ENCODE measurements around the gene MIA. TPM values are rescaled to one million over a fixed set of nuclear protein-coding genes. Genes with fewer than 3 reads are reported as not detected.

The MIA gene
- total RNA-seq, 2 donors from 2014 or later = 1.0 to 3.6 TPM

DNA sequence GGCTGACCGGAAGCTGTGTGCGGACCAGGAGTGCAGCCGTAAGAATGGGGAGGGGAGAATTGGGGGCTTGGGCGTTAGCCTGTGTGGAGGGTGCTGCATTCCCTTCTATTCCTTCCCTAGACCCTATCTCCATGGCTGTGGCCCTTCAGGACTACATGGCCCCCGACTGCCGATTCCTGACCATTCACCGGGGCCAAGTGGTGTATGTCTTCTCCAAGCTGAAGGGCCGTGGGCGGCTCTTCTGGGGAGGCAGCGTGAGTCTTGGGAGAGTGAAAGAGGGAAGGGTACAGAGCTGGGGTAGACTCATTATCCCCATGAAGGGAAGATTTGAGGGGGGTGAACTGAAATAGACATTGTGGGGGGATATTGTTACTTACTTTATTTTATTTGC lies 306 bp downstream of the MIA start:
- Histone ChIP-seq H3K9ac (ENCODE audit: low read depth in 2 of 2, low read length in 2 of 2) (no peak overlapping the region), H3K27me3 (no peaks in the 10 kb centered on the region), H3K36me3 (no peaks in the 10 kb centered on the region), H3K4me3 (no peak overlapping the region), H3K9me3 (no peaks in the 10 kb centered on the region), H3K4me1 (peaks cover 3% of the 10 kb centered on the region), H3K27ac (no peak overlapping the region)
- intact Hi-C loops (cut with DNase I) = no loop called here
- no peak for TF ChIP-seq CTCF (IDR thresholded peaks at IDR 0.05)
- DNase-seq = no peak

DNA sequence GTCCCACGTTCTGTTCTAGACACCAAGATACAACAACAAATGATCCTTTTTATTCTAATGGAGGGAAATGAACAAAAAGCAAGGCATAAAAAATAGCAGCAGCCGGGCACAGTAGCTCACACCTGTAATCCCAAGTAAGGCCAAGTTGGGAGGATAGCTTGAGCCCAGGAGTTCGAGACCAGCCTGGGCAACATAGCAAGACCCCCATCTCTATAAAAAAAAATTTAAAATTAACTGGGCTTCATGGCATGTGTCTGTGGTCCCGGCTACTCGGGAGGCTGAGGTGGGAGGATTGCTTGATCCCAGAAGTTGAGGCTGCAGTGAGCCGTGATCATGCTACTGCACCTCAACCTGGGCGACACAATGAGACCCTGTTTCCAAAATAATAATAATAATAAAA lies 1.0 kb downstream of the MIA start:
- no peak for TF ChIP-seq CTCF (IDR thresholded peaks at IDR 0.05)
- Histone ChIP-seq H3K9ac (ENCODE audit: low read depth in 2 of 2, low read length in 2 of 2) (no peak overlapping the region), H3K4me3 (no peak overlapping the region), H3K27ac (no peak overlapping the region), H3K36me3 (no peaks in the 10 kb centered on the region), H3K4me1 (peaks cover 3% of the 10 kb centered on the region), H3K9me3 (no peaks in the 10 kb centered on the region), H3K27me3 (no peaks in the 10 kb centered on the region)
- no peak for DNase-seq
- intact Hi-C loops (cut with DNase I) = no loop called here

DNA sequence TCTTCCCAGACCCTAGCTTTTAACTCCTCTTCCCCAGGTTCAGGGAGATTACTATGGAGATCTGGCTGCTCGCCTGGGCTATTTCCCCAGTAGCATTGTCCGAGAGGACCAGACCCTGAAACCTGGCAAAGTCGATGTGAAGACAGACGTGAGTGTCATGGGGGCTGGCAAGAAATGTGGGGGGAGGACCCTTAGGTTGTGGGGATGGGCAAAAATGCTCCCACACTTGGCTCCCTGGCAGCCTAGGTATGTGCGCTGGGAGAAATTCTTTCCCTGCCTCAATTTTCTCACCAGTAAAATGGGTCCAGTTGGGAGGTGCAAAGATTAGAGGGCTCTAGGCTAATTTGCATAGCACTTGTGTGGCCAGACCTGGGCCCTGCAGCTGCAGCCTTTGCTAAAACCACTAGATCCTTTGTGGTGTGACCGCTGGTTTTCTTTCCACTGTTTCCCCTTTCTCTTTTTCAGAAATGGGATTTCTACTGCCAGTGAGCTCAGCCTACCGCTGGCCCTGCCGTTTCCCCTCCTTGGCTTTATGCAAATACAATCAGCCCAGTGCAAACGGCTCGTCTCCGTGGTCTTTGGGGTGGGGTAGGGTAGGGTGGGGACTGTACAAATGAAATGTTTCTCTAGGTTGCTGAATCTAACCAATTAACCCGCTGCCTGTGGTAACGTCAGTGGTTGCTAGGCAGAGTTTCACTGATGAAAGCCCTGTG lies 1.8 kb downstream of the MIA start:
- intact Hi-C loops (cut with DNase I) = no loop called here
- Histone ChIP-seq H3K27me3 (no peaks in the 10 kb centered on the region), H3K27ac (peak overlapping the region; percentile 98), H3K9me3 (no peaks in the 10 kb centered on the region), H3K36me3 (no peaks in the 10 kb centered on the region), H3K4me3 (peak overlapping the region; percentile 65), H3K9ac (ENCODE audit: low read depth in 2 of 2, low read length in 2 of 2) (peak overlapping the region; percentile 70 to 99), H3K4me1 (peaks cover 3% of the 10 kb centered on the region)
- TF ChIP-seq CTCF (IDR thresholded peaks at IDR 0.05) = no peak
- peak; percentile 95 for DNase-seq

- Histone ChIP-seq H3K36me3 (no peaks in the 10 kb centered on the region), H3K4me3 (peak overlapping the region; percentile 65), H3K27ac (peak overlapping the region; percentile 98), H3K9ac (ENCODE audit: low read depth in 2 of 2, low read length in 2 of 2) (peak overlapping the region; percentile 70 to 99), H3K4me1 (peaks cover 3% of the 10 kb centered on the region), H3K9me3 (no peaks in the 10 kb centered on the region), H3K27me3 (no peaks in the 10 kb centered on the region)
- TF ChIP-seq CTCF (IDR thresholded peaks at IDR 0.05) = no peak
- no peak for DNase-seq
- intact Hi-C loops (cut with DNase I) = no loop called here
Measured at GRCh38 chr19:40777645-40777936, 2.3 kb downstream of the MIA start.

DNA sequence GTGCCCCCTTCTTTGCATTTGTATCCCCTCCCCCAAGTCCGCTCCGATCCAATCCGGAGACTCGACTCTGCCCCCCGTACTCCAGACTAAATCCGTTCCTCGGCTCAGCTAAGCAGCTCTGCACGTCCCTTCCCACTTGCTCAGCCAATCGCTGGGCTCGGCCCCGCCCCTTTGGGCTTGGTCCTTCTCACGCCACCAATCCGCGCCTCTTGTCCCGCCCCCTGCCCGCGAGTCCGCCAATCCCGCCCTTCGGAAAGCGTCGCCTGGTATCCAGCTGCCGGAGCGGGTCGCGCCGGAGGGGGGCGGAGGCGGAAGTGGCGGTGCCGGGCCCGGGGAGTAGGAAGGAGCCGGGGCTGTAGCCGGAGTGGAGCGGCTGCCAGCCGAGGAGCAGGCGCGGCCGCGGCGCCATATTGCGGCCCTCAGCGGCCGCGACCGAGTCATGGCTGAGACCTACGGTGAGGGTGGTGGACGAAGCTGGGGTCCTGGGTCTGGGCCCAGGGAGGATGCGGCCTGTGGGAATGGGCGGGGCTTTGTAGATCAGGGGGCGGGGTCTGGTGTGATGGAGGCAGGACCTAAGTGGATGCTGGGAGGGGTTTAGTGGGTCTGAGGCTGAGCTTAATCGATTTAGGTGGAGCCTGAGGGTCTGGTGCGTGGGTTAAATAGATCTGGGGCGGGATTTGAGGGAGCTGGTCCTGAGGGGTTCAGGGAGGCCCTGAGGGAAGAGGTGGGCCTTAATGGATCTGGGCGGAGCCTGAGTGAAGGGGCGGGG lies 2.8 kb downstream of the MIA start, which contains the start of gene RAB4B:
TSS of gene RAB4B (plus strand) at position 311 of the 769 bp plus-strand sequence. CDS start at position 440, 129 bp downstream.
- intact Hi-C loops (cut with DNase I) = no loop called here

More for the DNA sequence above, 2.8 kb downstream of the MIA start, which contains the start of gene RAB4B:
- H3K9me3 ChIP-seq = no peaks in the 10 kb centered on the region
- peak within 1 kb of the TSS; percentile 70 to 99 for H3K9ac ChIP-seq (ENCODE audit: low read depth in 2 of 2, low read length in 2 of 2)
- peak; percentile 100 for DNase-seq
- H3K27me3 ChIP-seq = no peaks in the 10 kb centered on the region
- H3K4me3 ChIP-seq = peak within 1 kb of the TSS; percentile 65
- H3K36me3 ChIP-seq = no peaks in the 10 kb centered on the region
- H3K27ac ChIP-seq = peak within 1 kb of the TSS; percentile 98
- no peak for TF ChIP-seq CTCF (IDR thresholded peaks at IDR 0.05)
- H3K4me1 ChIP-seq = peaks cover 3% of the 10 kb centered on the region
